ENCODE data around the gene CEP70.
"Not testable (repeated sequence)": the region's sequence is repeated elsewhere in the genome, so short reads cannot be mapped to it uniquely, and the experiment has no call there.

CEP70 gene

GRCh38 chr3:138569090-138569489 is 25.0 kb downstream of the CEP70 start:
- peaks cover 4% of the 10 kb centered on the region for H3K4me1 Mint-ChIP-seq (ENCODE audit: low read depth)
- no peak overlapping the region for H3K4me3 Mint-ChIP-seq
- no peak overlapping the region for H3K27ac Mint-ChIP-seq
- H3K27me3 Mint-ChIP-seq (ENCODE audit: low read depth): no peaks in the 10 kb centered on the region
- DNase-seq (ENCODE audit: low spot score): no peak
- peaks cover 19% of the 10 kb centered on the region for H3K9me3 Mint-ChIP-seq
- peaks cover 46% of the 10 kb centered on the region for H3K36me3 Mint-ChIP-seq (ENCODE audit: low read depth)

GRCh38 chr3:138567403-138567802 is 26.7 kb downstream of the CEP70 start:
- Mint-ChIP-seq H3K27me3 (ENCODE audit: low read depth) (no peaks in the 10 kb centered on the region), H3K4me1 (ENCODE audit: low read depth) (peaks cover 11% of the 10 kb centered on the region)
- no peak for DNase-seq (ENCODE audit: low spot score)

GRCh38 chr3:138566293-138566692 is 27.8 kb downstream of the CEP70 start:
- H3K27ac Mint-ChIP-seq; DNase-seq (ENCODE audit: low spot score); H3K27me3 Mint-ChIP-seq (ENCODE audit: low read depth); H3K9me3 Mint-ChIP-seq; H3K4me1 Mint-ChIP-seq (ENCODE audit: low read depth); H3K4me3 Mint-ChIP-seq: not testable (repeated sequence)
- H3K36me3 Mint-ChIP-seq (ENCODE audit: low read depth): peaks cover 37% of the 10 kb centered on the region

More at GRCh38 chr3:138567403-138567802, 26.7 kb downstream of the CEP70 start:
- H3K36me3 Mint-ChIP-seq (ENCODE audit: low read depth): peaks cover 41% of the 10 kb centered on the region
- no peak overlapping the region for H3K4me3 Mint-ChIP-seq
- H3K9me3 Mint-ChIP-seq: peaks cover 6% of the 10 kb centered on the region
- no peak overlapping the region for H3K27ac Mint-ChIP-seq

- peaks cover 42% of the 10 kb centered on the region for H3K36me3 Mint-ChIP-seq (ENCODE audit: low read depth)
- not testable (repeated sequence) for H3K27ac Mint-ChIP-seq
Measured at GRCh38 chr3:138562902-138563301, 31.2 kb downstream of the CEP70 start.

GRCh38 chr3:138560501-138560900 is 33.6 kb downstream of the CEP70 start:
- Mint-ChIP-seq H3K4me3 (no peak overlapping the region), H3K36me3 (ENCODE audit: low read depth) (peaks cover 43% of the 10 kb centered on the region), H3K9me3 (peaks cover 34% of the 10 kb centered on the region), H3K4me1 (ENCODE audit: low read depth) (peaks cover 7% of the 10 kb centered on the region), H3K27me3 (ENCODE audit: low read depth) (no peaks in the 10 kb centered on the region), H3K27ac (no peak overlapping the region)
- DNase-seq (ENCODE audit: low spot score): no peak

More at GRCh38 chr3:138562902-138563301, 31.2 kb downstream of the CEP70 start:
- DNase-seq (ENCODE audit: low spot score); H3K4me3 Mint-ChIP-seq; H3K4me1 Mint-ChIP-seq (ENCODE audit: low read depth); H3K27me3 Mint-ChIP-seq (ENCODE audit: low read depth): not testable (repeated sequence)
- peaks cover 21% of the 10 kb centered on the region for H3K9me3 Mint-ChIP-seq

GRCh38 chr3:138559134-138559533 is 34.9 kb downstream of the CEP70 start:
- Mint-ChIP-seq H3K9me3 (peaks cover 34% of the 10 kb centered on the region), H3K36me3 (ENCODE audit: low read depth) (peaks cover 41% of the 10 kb centered on the region), H3K27ac (no peak overlapping the region), H3K27me3 (ENCODE audit: low read depth) (no peaks in the 10 kb centered on the region), H3K4me3 (no peak overlapping the region), H3K4me1 (ENCODE audit: low read depth) (peaks cover 7% of the 10 kb centered on the region)
- DNase-seq (ENCODE audit: low spot score): no peak

GRCh38 chr3:138554775-138555174 is 39.3 kb downstream of the CEP70 start:
- Mint-ChIP-seq H3K9me3 (peaks cover 58% of the 10 kb centered on the region), H3K36me3 (ENCODE audit: low read depth) (peaks cover 50% of the 10 kb centered on the region)
- not testable (repeated sequence) for H3K27ac Mint-ChIP-seq; H3K4me1 Mint-ChIP-seq (ENCODE audit: low read depth); H3K27me3 Mint-ChIP-seq (ENCODE audit: low read depth); H3K4me3 Mint-ChIP-seq; DNase-seq (ENCODE audit: low spot score)

- Mint-ChIP-seq H3K9me3 (peaks cover 55% of the 10 kb centered on the region), H3K36me3 (ENCODE audit: low read depth) (peaks cover 63% of the 10 kb centered on the region)
- not testable (repeated sequence) for H3K4me3 Mint-ChIP-seq; H3K4me1 Mint-ChIP-seq (ENCODE audit: low read depth); H3K27me3 Mint-ChIP-seq (ENCODE audit: low read depth); H3K27ac Mint-ChIP-seq; DNase-seq (ENCODE audit: low spot score)
Measured at GRCh38 chr3:138550958-138551357, 43.1 kb downstream of the CEP70 start.

- peaks cover 58% of the 10 kb centered on the region for H3K9me3 Mint-ChIP-seq
Measured at GRCh38 chr3:138549179-138549977, 44.7 kb downstream of the CEP70 start.

GRCh38 chr3:138547342-138547975 is 46.6 kb downstream of the CEP70 start:
- Mint-ChIP-seq H3K27me3 (ENCODE audit: low read depth) (no peaks in the 10 kb centered on the region), H3K4me1 (ENCODE audit: low read depth) (peaks cover 4% of the 10 kb centered on the region), H3K36me3 (ENCODE audit: low read depth) (peaks cover 66% of the 10 kb centered on the region), H3K9me3 (peaks cover 61% of the 10 kb centered on the region), H3K27ac (no peak overlapping the region), H3K4me3 (no peak overlapping the region)
- DNase-seq (ENCODE audit: low spot score): no peak

More at GRCh38 chr3:138549179-138549977, 44.7 kb downstream of the CEP70 start:
- no peaks in the 10 kb centered on the region for H3K27me3 Mint-ChIP-seq (ENCODE audit: low read depth)
- peaks cover 66% of the 10 kb centered on the region for H3K36me3 Mint-ChIP-seq (ENCODE audit: low read depth)
- no peak overlapping the region for H3K4me3 Mint-ChIP-seq
- no peak for DNase-seq (ENCODE audit: low spot score)
- no peak overlapping the region for H3K27ac Mint-ChIP-seq
- peaks cover 9% of the 10 kb centered on the region for H3K4me1 Mint-ChIP-seq (ENCODE audit: low read depth)

GRCh38 chr3:138544546-138544945 is 49.5 kb downstream of the CEP70 start:
- no peaks in the 10 kb centered on the region for H3K4me1 Mint-ChIP-seq (ENCODE audit: low read depth)
- DNase-seq (ENCODE audit: low spot score): no peak
- H3K9me3 Mint-ChIP-seq: peaks cover 65% of the 10 kb centered on the region
- H3K4me3 Mint-ChIP-seq: no peak overlapping the region
- H3K36me3 Mint-ChIP-seq (ENCODE audit: low read depth): peaks cover 64% of the 10 kb centered on the region
- H3K27me3 Mint-ChIP-seq (ENCODE audit: low read depth): no peaks in the 10 kb centered on the region
- H3K27ac Mint-ChIP-seq: no peak overlapping the region

GRCh38 chr3:138542977-138543376 is 51.1 kb downstream of the CEP70 start:
- Mint-ChIP-seq H3K4me3 (no peak overlapping the region), H3K36me3 (ENCODE audit: low read depth) (peaks cover 61% of the 10 kb centered on the region), H3K4me1 (ENCODE audit: low read depth) (no peaks in the 10 kb centered on the region), H3K9me3 (peaks cover 70% of the 10 kb centered on the region), H3K27me3 (ENCODE audit: low read depth) (no peaks in the 10 kb centered on the region), H3K27ac (no peak overlapping the region)
- no peak for DNase-seq (ENCODE audit: low spot score)

- H3K27ac Mint-ChIP-seq: no peak overlapping the region
- peaks cover 46% of the 10 kb centered on the region for H3K36me3 Mint-ChIP-seq (ENCODE audit: low read depth)
Measured at GRCh38 chr3:138539352-138539751, 54.7 kb downstream of the CEP70 start.

GRCh38 chr3:138521445-138521844 is 72.6 kb downstream of the CEP70 start:
- H3K27ac Mint-ChIP-seq, H3K4me3 Mint-ChIP-seq: not testable (repeated sequence)
- peaks cover 47% of the 10 kb centered on the region for H3K36me3 Mint-ChIP-seq (ENCODE audit: low read depth)

More at GRCh38 chr3:138539352-138539751, 54.7 kb downstream of the CEP70 start:
- no peaks in the 10 kb centered on the region for H3K27me3 Mint-ChIP-seq (ENCODE audit: low read depth)
- no peak overlapping the region for H3K4me3 Mint-ChIP-seq
- no peak for DNase-seq (ENCODE audit: low spot score)
- no peaks in the 10 kb centered on the region for H3K4me1 Mint-ChIP-seq (ENCODE audit: low read depth)
- peaks cover 47% of the 10 kb centered on the region for H3K9me3 Mint-ChIP-seq

More at GRCh38 chr3:138521445-138521844, 72.6 kb downstream of the CEP70 start:
- not testable (repeated sequence) for H3K27me3 Mint-ChIP-seq (ENCODE audit: low read depth); H3K4me1 Mint-ChIP-seq (ENCODE audit: low read depth); H3K9me3 Mint-ChIP-seq; DNase-seq (ENCODE audit: low spot score)

Measured in T-helper 2 cell treated with Interferon-gamma antibody and Interleukin-4, amounts not matched to agents 5 μg/mL and 100 μg/mL, for 36 hours (primary cell).